SKM-1 treated with dmso at 0.1 percent for 144 hours (cell line): ENCODE measurements around the gene FAM20C.
"Not testable (repeated sequence)": the region's sequence is repeated elsewhere in the genome, so short reads cannot be mapped to it uniquely, and the experiment has no call there.

Experiments
- DNase-seq: peaks from one replicate; lab custom pipeline; 2025; ENCODE audit not compliant: unreplicated experiment; lab: John Stamatoyannopoulos, UW

Gene FAM20C

DNA sequence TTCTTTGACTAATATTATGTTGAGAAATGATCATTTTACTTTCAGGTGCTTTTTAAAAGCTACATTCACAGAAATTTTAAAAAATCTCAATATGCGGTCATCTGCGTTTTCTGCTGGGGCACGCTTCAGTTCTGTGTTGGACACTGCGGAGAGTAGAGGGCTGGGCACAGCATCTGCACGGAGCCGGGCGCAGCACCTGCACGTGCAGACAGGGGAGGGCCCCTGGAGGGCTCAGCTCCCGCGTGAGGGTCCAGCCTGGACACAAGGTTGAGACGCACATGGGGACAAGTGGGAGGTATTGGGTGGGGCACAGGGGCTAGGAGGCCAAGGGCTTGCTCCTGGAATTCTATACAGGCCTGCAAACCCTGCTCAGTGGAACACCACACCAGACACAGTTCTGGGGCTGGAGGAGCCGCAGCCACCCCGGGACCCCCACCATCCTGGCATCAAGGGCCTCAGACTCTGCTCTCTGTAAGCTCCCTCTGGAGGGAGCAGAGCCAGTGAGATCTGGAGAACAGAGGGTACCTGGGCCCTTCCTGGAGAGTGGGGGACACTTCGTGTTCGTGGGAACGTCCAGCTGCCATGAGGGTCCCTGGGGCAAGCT is 20.4 kb upstream of the FAM20C start:
- no peak for DNase-seq

DNA sequence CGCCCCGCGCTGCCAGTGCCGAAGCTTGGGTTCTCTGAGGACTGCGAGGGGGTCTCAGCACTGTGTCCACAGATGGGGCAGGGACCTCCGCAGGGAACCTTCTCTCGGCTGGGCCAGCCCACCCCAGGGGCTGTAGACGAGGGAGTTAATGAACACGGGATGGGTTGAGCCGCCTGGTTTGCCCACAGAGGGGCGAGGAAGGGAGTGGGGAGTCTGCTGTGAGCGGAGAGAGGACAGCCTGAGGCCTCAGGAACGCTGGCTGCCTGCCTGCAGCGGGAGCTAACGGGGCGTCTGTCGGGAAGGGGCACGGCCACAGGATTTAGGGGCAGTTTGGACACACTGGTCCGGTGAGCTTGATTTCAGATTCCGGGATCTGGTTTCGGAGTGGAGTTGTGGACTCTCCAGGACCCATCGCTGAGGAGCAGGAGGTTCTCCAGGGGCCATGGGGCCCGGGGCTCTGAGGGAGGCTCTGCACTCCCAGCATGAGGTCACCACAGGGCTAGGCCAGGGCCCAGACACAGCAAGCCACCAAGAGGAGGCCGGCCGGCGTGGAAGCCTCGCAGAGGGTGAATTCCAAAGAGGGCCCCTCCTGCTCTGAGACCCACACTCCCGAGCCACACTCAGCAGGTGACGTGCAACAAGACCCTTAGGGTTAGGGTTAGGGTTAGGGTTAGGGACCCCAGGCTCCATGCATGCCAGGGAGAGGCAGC is 19.0 kb upstream of the FAM20C start:
- DNase-seq = no peak

DNA sequence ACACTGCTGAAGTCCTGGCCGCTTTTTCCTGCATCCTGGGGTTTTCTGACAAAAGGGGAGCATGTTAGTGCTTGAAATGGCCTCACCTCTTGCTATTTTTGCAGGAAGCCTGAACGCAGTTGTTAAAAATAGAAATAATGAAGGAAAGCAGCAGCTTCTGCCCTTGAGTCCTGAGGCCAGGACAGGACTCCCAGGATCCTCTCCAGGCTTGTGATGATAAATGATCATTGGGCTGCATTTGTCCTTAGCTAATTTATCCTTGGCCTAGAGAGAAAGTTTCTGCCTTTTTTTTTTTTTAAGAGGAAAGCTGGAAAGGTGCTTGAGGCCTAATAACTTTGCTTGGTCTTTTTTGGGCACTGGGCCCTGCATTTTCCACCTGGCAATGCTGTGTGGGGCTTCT is 17.7 kb upstream of the FAM20C start:
- no peak for DNase-seq

DNA sequence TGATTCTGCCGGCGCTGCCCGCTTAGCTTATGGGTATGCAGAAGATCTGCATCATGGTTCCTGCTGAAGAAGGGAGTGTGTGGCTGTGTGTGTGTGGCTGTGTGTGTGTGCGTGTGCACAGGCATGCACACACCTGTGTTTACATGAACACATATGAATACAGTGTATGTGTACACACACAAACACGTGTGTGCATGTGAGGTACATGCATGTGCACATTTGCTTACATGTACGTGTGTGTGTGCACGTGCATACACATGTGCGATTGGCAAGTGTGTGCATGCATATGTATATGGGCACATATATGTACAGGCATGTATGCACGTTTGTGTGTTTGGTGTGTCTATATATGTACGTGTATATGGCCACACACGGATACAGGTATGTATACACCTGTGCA is 16.4 kb upstream of the FAM20C start:
- DNase-seq = no peak

DNA sequence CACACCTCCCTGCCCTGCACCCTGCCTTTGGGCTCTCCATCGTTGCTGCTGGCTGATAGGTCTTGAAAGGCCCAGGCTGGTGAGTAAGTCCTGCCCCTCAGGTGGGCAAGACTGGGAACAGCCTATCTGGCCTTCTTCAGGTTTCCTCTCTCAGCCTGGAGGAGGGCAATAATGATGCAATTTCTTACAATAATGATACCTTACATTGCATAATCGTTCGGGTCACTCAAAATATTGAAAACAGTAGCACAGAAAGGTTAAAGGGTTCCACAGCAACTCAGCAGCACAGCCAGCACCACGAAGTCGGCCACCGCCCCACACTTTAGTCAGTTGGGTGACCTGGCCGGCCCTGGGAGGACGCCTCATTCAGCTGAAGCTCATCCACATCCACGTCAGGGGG is 16.0 kb upstream of the FAM20C start:
- no peak for DNase-seq

DNA sequence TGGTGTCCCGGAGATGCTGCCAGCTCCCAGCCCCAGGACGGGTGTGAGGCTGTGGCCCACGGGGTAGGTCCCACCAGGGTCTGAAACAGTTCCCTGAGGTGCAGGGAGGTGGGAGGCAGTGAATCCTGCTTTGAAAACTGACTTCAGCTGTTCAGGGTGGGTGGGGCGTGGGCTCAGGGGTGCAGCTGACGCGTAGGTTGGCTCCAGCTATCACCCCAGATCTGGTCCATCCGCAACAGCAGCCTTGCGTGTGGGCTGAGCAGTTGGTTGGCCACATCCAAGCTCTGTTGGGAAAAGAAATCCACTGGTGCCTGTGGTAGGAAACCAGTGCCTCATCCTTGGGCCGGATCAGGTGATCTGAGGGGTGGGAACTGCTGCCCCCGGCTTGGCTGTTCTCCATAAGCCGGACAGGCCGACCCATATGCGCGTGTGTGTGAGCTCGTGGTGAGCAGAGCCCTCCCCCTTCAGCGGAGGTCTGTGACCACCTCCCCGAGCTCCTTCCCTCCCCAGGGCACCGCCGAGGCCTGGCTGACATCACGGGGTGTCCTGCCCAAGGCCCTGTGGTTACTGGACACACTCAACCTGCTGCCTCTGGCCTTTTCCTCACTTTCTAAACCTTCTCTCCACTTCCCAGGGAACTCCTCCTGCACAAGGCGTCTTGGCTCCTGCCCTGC is 15.4 kb upstream of the FAM20C start:
- DNase-seq = no peak

DNA sequence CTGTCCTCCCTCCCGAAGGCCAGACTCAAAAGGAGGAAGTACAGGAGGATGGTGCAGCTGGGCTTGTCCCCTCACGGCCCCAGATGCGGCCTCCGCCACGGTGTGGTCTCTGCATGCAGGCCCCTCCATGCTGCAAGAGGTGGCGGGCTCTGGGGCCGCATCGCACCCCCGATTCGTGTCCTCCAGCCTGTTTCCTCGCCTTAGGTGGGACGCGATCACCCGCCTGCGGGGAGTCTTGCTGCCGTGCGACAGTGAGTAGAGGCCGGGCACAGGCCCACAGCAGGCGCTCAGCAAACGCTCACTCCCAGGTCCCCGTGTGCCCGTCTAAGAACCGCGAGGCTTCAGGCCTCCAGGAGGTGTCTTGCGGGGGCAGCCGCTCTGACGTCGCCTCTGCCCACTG is 13.9 kb upstream of the FAM20C start:
- no peak for DNase-seq

DNA sequence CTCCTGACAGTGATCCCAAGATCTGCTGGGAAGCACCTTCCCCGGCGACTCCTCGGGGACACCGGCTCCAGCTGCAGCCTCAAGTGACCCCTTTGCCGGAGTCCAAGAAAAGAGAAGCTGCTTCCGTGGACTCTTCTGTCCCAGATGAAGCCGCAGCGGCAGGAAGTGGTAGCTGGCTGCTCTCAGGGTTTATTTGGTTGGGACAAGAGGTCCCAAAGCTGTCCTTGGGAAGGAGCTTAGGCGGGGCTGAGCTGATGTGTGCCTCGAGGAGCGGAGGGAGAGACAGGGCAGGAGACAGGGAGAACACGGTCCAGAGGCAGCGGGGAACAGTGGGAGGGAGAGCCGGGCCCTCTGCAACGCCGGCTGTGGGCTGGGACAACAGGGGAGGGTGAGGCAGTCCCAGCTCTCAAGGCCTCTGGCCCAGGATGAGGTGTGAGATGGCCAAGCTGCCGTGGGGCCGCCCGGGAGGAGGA is 13.1 kb upstream of the FAM20C start:
- no peak for DNase-seq

DNA sequence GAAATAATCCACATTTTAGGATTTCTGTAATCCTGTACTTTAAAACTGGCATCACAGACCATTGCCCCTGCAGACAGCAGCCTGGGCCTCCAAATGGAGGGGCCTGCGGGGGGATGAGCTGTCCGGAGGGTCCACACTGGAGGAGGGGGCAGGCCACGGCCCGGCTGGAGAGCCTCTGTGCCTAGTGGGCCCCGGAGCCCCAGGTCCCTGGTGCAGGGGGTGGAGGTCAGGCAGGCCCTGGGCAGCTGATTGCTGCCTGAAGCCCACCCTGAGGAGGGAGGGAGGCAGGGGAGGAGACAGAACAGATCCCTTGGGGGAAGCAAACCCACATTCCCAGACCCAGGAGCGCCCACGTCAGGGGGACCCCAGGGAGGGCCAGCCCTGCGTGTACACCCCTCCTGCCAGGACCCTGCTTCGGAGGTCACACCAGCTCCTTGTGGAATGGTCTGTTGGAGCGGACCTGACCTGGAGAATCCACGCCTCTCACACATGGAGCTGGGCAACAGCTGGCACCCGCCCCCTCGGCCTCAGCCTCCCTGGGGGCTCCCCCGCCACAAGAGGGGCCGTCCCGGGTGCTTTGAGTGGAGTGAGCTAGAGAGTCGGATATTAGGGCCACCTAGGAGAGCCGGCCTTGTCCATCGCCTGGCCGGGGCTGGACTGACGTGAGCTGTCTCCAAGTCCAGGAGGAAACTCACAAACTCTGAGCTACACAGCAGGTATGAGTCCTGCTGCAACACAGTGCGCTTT is 12.2 kb upstream of the FAM20C start:
- DNase-seq = no peak

DNA sequence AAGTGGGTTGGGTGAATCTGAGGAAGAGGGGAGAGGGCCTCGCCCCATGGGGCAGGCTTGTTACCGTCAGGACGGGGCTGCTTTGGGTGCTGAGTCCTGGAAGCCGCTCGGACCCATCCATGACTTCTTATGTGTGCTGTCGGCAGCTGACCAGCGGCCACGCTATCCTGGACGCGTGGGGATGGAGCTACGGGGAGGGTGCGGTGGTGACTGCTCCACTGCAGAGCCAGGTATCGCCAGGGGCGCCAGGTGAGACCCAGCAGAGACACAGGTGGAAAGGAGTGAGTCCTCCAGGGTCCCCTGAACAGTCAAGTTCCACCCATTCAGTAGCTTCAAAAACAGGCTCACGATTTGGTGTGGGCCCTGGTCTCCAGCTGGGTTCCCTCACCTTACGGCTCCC is 10.6 kb upstream of the FAM20C start:
- DNase-seq = no peak

DNA sequence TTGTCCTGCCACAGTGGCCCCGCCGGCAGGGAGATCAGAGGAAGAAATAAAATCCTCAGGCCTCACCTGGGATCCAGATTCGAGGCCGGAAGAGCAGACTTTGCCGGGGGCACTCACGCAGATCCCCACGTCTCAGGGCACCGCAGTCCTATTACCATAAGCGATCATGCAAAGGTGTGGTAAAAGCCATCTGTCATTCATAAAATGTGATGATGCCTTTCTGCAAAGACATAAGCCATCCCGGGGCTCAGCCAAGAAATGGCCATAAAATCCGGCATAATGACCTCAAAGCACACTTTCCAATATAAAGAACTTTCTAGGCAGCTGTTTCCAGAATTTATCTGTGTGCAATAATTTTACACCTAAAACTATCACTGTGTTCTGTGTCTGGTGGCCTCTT is 9.9 kb upstream of the FAM20C start:
- DNase-seq = not testable (repeated sequence)

DNA sequence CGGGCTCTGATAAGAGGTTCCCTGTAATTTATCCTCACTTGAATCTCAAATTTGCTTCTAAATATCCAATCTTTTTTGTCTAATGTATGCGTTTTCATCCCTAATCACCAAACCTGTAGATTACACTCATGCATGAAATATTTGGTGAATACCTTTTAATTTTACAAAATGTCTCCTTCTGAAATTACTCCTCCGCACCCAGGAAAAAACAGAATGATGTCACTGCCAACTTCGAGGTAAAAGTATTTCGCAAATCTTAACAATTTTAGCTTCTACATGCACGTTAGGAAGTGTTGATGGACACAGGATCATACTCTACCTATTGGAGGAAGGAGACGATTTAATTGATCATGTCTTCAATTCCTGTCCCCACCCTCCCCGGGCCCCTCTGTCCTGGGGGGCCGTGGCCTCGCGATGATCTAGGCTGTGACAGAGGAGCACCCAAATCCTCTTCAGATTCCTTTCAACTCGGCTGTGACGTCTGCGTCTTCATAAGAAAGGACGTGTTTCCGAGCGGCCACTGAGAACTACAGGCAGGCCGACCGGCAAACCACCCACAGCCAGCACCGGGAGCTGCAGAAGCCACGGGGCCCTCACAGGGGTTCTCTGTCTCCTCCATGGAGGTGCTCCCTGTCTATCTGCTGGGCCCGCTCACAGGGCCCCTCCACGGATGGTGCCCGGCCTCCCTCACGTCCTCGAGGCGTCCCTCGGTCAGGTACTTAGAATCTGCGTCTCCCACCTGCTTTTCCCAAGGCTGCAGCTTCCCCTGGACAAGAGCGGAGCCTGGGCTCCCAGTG is 8.7 kb upstream of the FAM20C start:
- no peak for DNase-seq

DNA sequence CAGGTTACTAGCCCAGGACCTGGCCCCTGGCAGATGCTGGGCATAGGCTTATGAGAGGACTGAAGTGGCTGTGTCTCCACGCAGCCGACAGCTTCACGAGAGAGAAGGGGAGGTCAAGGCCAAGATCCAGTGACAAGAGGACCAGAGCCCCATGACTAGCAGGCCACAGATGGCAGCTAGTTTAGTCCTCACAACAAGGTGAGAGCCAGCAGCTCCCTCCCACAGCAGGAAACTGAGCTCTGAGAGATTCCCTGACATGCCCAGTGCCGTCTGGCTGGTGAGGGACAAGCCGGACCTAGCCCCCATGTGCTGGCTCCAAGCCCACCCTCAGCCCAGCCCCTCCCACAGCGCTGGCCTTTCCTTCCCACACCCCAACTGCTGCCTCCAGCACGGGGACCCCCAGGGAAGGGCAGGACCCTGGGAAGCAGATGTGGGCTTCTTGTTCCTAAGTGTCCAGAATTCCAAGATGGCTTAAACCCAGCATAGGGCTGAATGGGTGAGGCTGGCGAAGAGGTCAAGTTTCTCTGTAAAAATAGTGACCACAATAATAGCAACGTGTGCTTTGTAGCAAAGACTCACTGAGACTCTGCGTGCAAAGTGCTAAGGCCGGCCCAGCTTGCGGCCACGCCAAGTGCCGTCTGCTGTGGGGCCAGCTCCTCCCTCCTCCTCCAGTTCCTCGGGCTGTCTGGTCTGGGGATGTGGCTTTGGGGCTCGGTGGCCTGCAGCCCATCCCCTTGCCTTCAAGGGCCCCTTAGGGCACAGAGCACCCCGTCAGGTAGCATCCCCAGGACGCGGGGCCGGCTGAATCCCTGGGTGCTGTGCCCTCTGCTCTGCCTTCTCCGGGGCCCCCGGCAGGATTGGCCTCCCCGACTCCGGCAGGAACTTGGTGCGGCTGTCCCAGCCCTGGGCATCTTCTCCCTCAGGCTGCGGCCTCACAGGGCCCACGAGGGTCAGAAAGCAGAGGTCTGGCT is 7.8 kb upstream of the FAM20C start:
- DNase-seq = no peak

DNA sequence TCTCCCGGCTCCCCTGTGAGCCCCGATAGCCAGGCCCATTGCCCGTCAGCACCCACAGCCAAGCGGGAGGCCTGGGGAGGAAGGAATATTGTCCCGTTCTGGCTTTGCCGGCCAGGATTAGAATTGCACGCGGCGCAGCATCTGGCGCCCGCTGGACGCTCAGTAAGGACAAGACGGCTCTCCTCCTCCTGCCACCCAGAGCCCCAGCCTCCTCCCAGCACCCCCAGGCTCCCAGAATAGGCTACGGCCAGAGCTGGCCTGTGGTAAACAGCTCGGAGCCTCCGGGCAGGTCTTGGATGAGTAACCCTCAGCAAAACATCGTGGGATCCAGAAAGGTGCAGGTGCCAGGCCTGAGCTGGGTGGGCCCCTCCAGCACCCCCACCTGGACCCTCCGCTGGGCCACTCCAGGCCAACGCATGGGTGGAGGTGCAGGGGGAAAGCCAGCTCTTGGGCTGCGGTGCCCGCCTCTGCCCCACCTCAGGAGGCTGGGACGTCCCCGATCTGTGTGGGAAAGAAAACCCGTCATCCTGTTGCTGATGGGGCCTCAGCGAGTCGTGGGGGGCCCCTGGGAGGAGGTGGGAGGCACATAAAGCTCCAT is 5.8 kb upstream of the FAM20C start:
- DNase-seq = no peak

DNA sequence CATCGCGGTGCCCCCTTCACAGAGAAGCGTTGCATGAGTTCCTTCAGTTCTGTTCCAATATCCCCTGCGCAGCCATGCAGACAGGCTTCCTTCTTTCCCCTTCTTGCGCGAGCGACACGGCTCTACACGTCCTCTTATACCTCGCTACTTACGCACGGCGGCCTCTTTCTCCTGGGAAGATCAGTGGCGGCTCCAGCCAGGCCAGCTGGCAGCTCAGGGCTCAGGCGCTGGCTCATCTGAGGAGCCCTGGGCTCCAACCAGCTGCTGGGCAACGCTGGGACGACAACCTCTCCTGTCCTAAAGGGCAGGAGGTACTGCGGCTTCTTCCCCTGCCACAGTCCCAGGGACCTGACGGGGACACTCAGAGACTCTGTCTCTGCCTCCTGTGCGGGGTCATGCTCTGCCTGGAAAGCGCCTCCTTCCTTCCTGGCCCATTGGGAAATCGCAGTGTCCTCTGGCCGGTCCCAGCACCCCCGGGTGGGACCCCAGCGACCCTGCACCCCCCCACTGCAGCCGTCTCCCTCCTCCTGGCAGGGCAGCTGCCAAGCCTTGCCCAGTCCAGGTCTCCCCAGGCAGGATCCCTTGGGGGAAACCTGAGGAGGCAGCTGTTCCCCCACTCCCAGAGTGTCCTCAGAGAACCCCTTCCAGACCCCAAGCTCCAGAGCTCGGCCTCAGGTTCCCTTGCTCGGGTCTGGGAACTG is 5.0 kb upstream of the FAM20C start:
- peak; percentile 15 for DNase-seq

DNA sequence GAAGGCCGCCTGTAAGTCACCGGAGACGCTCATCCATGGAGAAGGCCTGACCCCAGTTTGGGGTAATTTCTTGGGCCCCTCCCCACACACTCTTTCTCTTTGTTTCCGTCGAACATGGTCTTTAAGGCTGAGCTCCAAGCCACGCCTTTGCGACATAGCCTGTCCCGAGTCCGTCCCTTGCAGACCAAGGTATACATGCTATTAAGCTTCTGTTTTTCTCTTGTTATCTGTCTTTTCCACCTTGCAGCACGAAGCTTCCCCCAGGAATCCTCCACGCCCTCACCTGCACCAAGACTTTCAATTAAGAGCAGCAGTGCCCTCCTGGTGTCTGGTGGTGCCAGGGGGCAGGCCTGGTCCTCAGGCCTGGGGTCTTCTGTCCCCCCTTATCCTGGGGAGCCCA is 4.2 kb upstream of the FAM20C start:
- no peak for DNase-seq

DNA sequence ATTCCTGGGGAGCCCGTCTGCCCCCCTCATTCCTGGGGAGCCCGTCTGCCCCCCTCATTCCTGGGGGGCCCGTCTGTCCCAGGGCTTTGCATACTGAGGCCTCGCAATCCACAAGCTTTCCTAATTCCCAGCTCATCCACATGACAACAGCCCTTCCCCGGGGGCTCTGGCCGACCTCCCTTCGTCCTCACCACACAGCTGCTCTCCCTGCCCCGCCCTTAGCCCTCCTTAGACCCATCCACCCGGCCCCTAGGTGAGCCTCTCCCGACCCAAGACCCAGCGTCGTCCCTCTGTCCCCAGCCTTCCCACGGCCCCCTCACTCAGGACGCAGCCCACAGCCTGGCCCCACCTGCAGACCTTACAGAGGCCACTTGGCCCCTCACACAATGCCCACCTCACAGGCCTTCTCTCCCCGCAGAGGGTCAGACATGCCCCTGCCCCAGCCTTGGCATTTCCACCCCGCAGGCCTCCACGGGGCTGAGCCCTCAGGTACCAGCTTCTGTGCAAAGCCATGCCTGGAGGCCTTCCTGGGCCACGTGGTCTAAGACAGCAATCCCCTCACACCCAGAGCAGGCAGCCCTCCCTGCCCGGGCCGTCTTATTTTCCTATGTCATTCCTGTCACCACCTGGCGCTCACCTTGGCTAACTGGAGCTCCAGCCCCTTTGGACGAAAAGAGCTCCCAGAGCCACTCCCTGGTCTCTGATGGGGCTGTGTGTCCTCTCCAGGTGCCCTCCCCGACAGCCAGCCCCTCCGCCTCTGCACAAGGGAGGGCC is 3.5 kb upstream of the FAM20C start:
- DNase-seq = no peak

DNA sequence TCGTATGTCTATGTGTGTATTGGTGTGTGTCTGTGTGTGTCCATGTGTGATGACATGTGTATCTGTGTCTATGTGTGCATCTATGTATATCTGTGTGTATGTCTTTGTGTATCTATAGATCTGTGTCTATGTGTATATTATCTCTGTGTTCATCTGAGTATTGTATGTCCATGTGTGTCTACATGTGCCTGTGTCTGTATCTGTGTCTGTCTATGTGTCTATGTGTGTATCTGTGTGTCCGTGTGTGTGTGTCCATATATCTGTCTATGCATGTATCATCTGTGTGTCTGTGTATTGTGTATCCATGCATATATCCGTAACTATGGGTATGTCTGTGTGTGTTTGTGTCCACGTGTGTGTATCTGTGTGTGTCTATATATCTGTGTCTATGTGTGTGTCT is 2.7 kb upstream of the FAM20C start:
- no peak for DNase-seq
